Nephron (organoid): ENCODE results near the gene CFAP47.

ENCODE experiments used
- H3K27ac Mint-ChIP-seq, 3 experiments: 2 replicates each; pipeline ENCODE4 v1.8.0; 2020; ENCODE audit warnings: mixed read lengths in 3 of 3, mild to moderate bottlenecking in 2 of 3, moderate library complexity in 1 of 3
- H3K27me3 Mint-ChIP-seq: 2 replicates; pipeline ENCODE4 v1.8.0; 2021; ENCODE audit warnings: low read depth, mild to moderate bottlenecking, moderate library complexity, mixed read lengths
- H3K36me3 Mint-ChIP-seq: 2 replicates; pipeline ENCODE4 v1.8.0; 2020; ENCODE audit warnings: low read depth, mixed read lengths
- H3K4me1 Mint-ChIP-seq: 2 replicates; pipeline ENCODE4 v1.8.0; 2020; ENCODE audit warnings: mixed read lengths
- H3K4me3 Mint-ChIP-seq, 3 experiments: 2 replicates each; pipeline ENCODE4 v1.8.0; 2020; ENCODE audit warnings: mild to moderate bottlenecking in 3 of 3, mixed read lengths in 3 of 3, moderate library complexity in 2 of 3
- H3K9me3 Mint-ChIP-seq: 2 replicates; pipeline ENCODE4 v1.8.0; 2020; ENCODE audit warnings: mixed read lengths
- CTCF ChIP-seq, 3 experiments: fragments of 200-600 bp; sonication (generic); IDR thresholded peaks; one replicate each; pipeline ENCODE4 v1.5.0; 2021; ENCODE audit warnings: antibody characterized with exemption in 3 of 3; ENCODE audit not compliant: unreplicated experiment in 3 of 3

Gene CFAP47

GRCh38 chrX:36407836-36408235 lies 488.3 kb downstream of the CFAP47 start:
- Mint-ChIP-seq H3K27ac (no peak overlapping the region), H3K9me3 (peaks cover 13% of the 10 kb centered on the region), H3K36me3 (no peaks in the 10 kb centered on the region), H3K4me1 (no peaks in the 10 kb centered on the region), H3K4me3 (no peak overlapping the region), H3K27me3 (no peaks in the 10 kb centered on the region)
- TF ChIP-seq CTCF (IDR thresholded peaks at IDR 0.05; ENCODE audit: unreplicated experiment in 3 of 3) = no peak

DNA sequence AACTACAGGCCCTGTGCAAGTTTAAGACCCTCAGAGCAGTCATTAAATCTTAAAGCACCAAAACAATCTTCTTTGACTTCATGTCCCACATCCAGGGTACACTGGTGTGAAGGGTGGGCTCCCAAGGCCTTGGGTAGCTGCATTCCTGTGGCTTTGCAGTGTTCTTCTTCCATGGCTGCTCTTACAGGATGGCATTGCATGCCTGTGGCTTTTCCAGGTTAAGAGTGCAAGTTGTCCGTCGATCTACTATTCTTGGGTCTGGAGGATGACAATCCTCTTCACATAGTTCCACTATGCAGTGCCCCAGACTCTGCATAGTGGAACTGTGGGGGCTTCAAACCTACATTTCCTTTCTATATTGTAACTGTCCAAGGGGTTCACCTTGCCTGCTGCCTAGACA lies 494.5 kb downstream of the CFAP47 start:
- Mint-ChIP-seq H3K4me3 (no peak overlapping the region), H3K4me1 (no peaks in the 10 kb centered on the region), H3K36me3 (no peaks in the 10 kb centered on the region), H3K27ac (no peak overlapping the region), H3K27me3 (no peaks in the 10 kb centered on the region), H3K9me3 (peaks cover 4% of the 10 kb centered on the region)
- TF ChIP-seq CTCF (IDR thresholded peaks at IDR 0.05; ENCODE audit: unreplicated experiment in 3 of 3) = no peak

- no peaks in the 10 kb centered on the region for H3K4me1 Mint-ChIP-seq
- H3K27me3 Mint-ChIP-seq = no peaks in the 10 kb centered on the region
- H3K36me3 Mint-ChIP-seq = no peaks in the 10 kb centered on the region
- no peak overlapping the region for H3K27ac Mint-ChIP-seq
- TF ChIP-seq CTCF (IDR thresholded peaks at IDR 0.05; ENCODE audit: unreplicated experiment in 3 of 3) = no peak
- no peak overlapping the region for H3K4me3 Mint-ChIP-seq
- H3K9me3 Mint-ChIP-seq = no peaks in the 10 kb centered on the region
Observed at GRCh38 chrX:36422368-36422767, 502.8 kb downstream of the CFAP47 start.

DNA sequence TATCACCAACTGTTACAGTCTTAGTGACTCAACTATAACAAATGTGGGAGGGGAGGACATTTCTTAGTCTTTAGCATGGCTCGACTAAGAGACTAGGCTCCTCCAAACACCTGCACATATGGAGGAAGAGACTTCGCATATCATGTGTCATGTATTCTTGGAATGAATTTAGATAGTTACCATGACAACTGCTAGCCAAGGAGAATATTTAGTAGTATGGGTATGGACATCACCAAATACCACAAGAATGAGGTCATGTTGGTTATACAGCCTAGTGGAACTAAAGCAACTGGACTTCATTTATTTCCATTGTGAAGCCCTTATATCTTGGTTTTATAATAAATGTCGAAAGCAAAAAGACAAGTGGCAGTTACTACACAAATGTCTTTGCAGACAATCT lies 512.3 kb downstream of the CFAP47 start:
- TF ChIP-seq CTCF (IDR thresholded peaks at IDR 0.05; ENCODE audit: unreplicated experiment in 3 of 3) = no peak
- Mint-ChIP-seq H3K27me3 (no peaks in the 10 kb centered on the region), H3K27ac (no peak overlapping the region), H3K4me1 (peaks cover 11% of the 10 kb centered on the region), H3K36me3 (no peaks in the 10 kb centered on the region), H3K9me3 (peaks cover 6% of the 10 kb centered on the region), H3K4me3 (no peak overlapping the region)

DNA sequence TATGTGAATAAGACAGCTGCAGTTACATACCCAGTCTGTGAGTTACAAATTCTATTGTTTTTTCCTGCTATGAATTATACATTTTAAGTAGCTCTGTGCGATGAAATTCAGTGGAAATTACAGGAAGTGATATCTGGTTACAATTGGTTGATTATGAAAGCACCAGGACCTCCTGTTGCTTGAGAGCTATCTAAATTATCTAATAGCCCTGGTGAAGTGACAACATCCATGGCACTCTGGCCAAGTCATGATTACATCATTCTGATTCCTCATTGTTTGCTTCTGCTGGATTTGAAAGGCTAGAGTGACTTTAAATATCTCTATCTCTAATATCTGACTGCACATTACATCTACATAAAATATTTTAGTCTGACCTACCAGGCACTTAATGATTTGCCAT lies 515.0 kb downstream of the CFAP47 start:
- H3K27ac Mint-ChIP-seq = no peak overlapping the region
- no peak for TF ChIP-seq CTCF (IDR thresholded peaks at IDR 0.05; ENCODE audit: unreplicated experiment in 3 of 3)
- H3K27me3 Mint-ChIP-seq = no peaks in the 10 kb centered on the region
- peaks cover 11% of the 10 kb centered on the region for H3K4me1 Mint-ChIP-seq
- H3K4me3 Mint-ChIP-seq = no peak overlapping the region
- H3K9me3 Mint-ChIP-seq = peaks cover 6% of the 10 kb centered on the region
- H3K36me3 Mint-ChIP-seq = no peaks in the 10 kb centered on the region
